Measurements from ENCODE around the gene PLEKHS1.

The PLEKHS1 gene

GRCh38 chr10:113780681-113781250, 29.3 kb downstream of the PLEKHS1 start:
- no peaks in the 10 kb centered on the region for H3K36me3 ChIP-seq (ENCODE audit: control insufficient read depth, insufficient read depth, low read length)
- H3K18ac ChIP-seq (ENCODE audit: low read length): no peak overlapping the region
- H3K27me3 ChIP-seq (ENCODE audit: insufficient read depth, low read length, poor library complexity): no peaks in the 10 kb centered on the region
- no peaks in the 10 kb centered on the region for H3K79me2 ChIP-seq (ENCODE audit: control insufficient read depth, insufficient read depth, low read length)
- no peak overlapping the region for H3K23ac ChIP-seq (ENCODE audit: low read length)
- H3K4ac ChIP-seq (ENCODE audit: low read depth, low read length): no peak overlapping the region
- DNase-seq: peak; percentile 42
- WGBS (ENCODE audit: extremely low coverage, insufficient coverage, low lambda C conversion rate): no CpG with 5 or more reads among the region's 3 CpGs
- H2BK120ac ChIP-seq (ENCODE audit: low read depth, low read length): no peak overlapping the region
- H2AK5ac ChIP-seq (ENCODE audit: low read length): no peak overlapping the region
- no peak overlapping the region for H4K5ac ChIP-seq (ENCODE audit: low read length)
- H3K9ac ChIP-seq (ENCODE audit: low read length): no peak overlapping the region
- no peak overlapping the region for H3K4me2 ChIP-seq (ENCODE audit: low read length)
- H3K4me1 ChIP-seq (ENCODE audit: control insufficient read depth, low read depth, low read length): no peaks in the 10 kb centered on the region
- H4K8ac ChIP-seq (ENCODE audit: low read depth, low read length): no peak overlapping the region
- no peak overlapping the region for H3K56ac ChIP-seq (ENCODE audit: low read length)
- no peak overlapping the region for H3K27ac ChIP-seq (ENCODE audit: low read depth, low read length)
- no peak overlapping the region for H2BK5ac ChIP-seq (ENCODE audit: low read length)
- H3K4me3 ChIP-seq (ENCODE audit: low read length): no peak overlapping the region
- H3K79me1 ChIP-seq (ENCODE audit: low read length): no peaks in the 10 kb centered on the region
- no peak overlapping the region for H2BK15ac ChIP-seq (replicated peaks; ENCODE audit: low read depth)

GRCh38 chr10:113782367-113782766, 30.9 kb downstream of the PLEKHS1 start:
- Histone ChIP-seq H3K79me2 (ENCODE audit: control insufficient read depth, insufficient read depth, low read length) (no peaks in the 10 kb centered on the region), H2BK120ac (ENCODE audit: low read depth, low read length) (no peak overlapping the region), H4K5ac (ENCODE audit: low read length) (no peak overlapping the region), H3K18ac (ENCODE audit: low read length) (no peak overlapping the region), H3K56ac (ENCODE audit: low read length) (no peak overlapping the region), H3K79me1 (ENCODE audit: low read length) (no peaks in the 10 kb centered on the region), H3K4me3 (ENCODE audit: low read length) (no peak overlapping the region), H3K23ac (ENCODE audit: low read length) (no peak overlapping the region), H3K36me3 (ENCODE audit: control insufficient read depth, insufficient read depth, low read length) (no peaks in the 10 kb centered on the region), H4K8ac (ENCODE audit: low read depth, low read length) (no peak overlapping the region), H3K4me2 (ENCODE audit: low read length) (no peak overlapping the region), H3K27ac (ENCODE audit: low read depth, low read length) (no peak overlapping the region), H3K4me1 (ENCODE audit: control insufficient read depth, low read depth, low read length) (no peaks in the 10 kb centered on the region), H2BK5ac (ENCODE audit: low read length) (no peak overlapping the region), H3K27me3 (ENCODE audit: insufficient read depth, low read length, poor library complexity) (no peaks in the 10 kb centered on the region), H3K4ac (ENCODE audit: low read depth, low read length) (no peak overlapping the region), H2AK5ac (ENCODE audit: low read length) (no peak overlapping the region), H2BK15ac (replicated peaks; ENCODE audit: low read depth) (no peak overlapping the region), H3K9ac (ENCODE audit: low read length) (no peak overlapping the region)
- no peak for DNase-seq
- WGBS (ENCODE audit: extremely low coverage, insufficient coverage, low lambda C conversion rate): no CpG with 5 or more reads among the region's 14 CpGs

DNA sequence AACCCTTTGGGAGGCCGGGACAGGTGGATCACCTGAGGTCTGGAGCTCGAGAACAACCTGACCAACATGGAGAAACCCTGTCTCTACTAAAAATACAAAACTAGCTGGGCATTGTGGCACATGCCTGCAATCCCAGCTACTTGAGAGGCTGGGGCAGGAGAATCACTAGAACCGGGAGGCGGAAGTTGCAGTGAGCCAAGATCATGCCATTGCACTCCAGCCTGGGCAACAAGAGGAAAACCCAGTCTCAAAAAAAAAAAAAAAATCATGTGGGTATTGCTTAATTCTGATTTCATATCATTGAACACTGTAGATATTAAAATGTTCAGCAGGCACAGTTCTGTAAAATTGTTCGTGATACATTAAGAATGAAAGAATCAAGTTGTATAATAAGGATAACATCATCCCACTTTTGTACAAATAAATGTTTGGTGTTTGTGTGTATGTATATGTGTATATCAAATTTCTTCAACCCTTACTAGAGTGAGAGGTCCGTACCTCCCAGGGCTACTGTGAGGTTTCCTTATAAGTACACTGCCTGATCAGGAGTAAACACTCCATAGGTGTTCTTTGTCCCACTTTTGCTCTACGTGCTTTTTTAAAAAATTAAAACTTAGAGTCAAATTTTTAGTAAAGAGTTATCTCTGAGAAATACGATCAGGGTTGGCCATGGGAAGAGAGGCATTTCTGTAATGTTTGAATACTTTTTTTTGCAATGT, 31.7 kb downstream of the PLEKHS1 start:
- Histone ChIP-seq H3K4me1 (ENCODE audit: control insufficient read depth, low read depth, low read length) (no peaks in the 10 kb centered on the region), H4K5ac (ENCODE audit: low read length) (no peak overlapping the region), H2AK5ac (ENCODE audit: low read length) (no peak overlapping the region), H3K36me3 (ENCODE audit: control insufficient read depth, insufficient read depth, low read length) (no peaks in the 10 kb centered on the region), H3K4me3 (ENCODE audit: low read length) (no peak overlapping the region), H3K4ac (ENCODE audit: low read depth, low read length) (no peak overlapping the region), H4K8ac (ENCODE audit: low read depth, low read length) (no peak overlapping the region), H2BK5ac (ENCODE audit: low read length) (no peak overlapping the region), H3K79me2 (ENCODE audit: control insufficient read depth, insufficient read depth, low read length) (no peaks in the 10 kb centered on the region), H3K56ac (ENCODE audit: low read length) (no peak overlapping the region), H2BK15ac (replicated peaks; ENCODE audit: low read depth) (no peak overlapping the region), H3K23ac (ENCODE audit: low read length) (no peak overlapping the region), H3K27ac (ENCODE audit: low read depth, low read length) (no peak overlapping the region), H3K4me2 (ENCODE audit: low read length) (no peak overlapping the region), H3K9ac (ENCODE audit: low read length) (no peak overlapping the region), H3K18ac (ENCODE audit: low read length) (no peak overlapping the region), H3K79me1 (ENCODE audit: low read length) (no peaks in the 10 kb centered on the region), H3K27me3 (ENCODE audit: insufficient read depth, low read length, poor library complexity) (no peaks in the 10 kb centered on the region), H2BK120ac (ENCODE audit: low read depth, low read length) (no peak overlapping the region)
- no peak for DNase-seq
- WGBS (ENCODE audit: extremely low coverage, insufficient coverage, low lambda C conversion rate): no CpG with 5 or more reads among the region's 8 CpGs

DNA sequence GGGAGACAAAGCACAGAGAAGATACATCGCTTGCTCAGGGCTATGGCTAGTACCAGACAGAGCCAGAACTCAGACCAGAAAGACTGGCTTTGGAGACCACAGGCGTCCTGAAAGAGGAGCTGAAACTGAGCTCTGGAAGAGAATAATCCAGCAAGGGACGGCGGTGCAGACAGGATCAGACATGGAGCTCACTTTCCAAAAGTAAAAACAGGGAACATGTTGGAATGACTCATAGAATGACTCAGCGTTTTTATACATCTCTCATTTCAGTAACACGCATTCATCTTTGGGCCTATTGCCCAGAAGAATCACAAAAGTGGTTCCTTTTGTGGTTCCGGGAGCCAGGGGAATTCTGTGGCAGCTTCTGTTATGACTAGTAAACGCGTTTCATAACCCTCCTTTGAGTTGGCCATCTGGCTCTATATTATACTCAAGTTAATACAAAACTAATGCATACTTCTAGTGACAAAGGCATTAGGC, 37.2 kb downstream of the PLEKHS1 start:
- no peak overlapping the region for H3K27ac ChIP-seq (ENCODE audit: low read depth, low read length)
- H2BK15ac ChIP-seq (replicated peaks; ENCODE audit: low read depth): no peak overlapping the region
- H3K4me1 ChIP-seq (ENCODE audit: control insufficient read depth, low read depth, low read length): no peaks in the 10 kb centered on the region
- no peak overlapping the region for H2BK120ac ChIP-seq (ENCODE audit: low read depth, low read length)
- H3K79me2 ChIP-seq (ENCODE audit: control insufficient read depth, insufficient read depth, low read length): no peaks in the 10 kb centered on the region
- H3K27me3 ChIP-seq (ENCODE audit: insufficient read depth, low read length, poor library complexity): no peaks in the 10 kb centered on the region
- no peak overlapping the region for H3K56ac ChIP-seq (ENCODE audit: low read length)
- no peak overlapping the region for H3K9ac ChIP-seq (ENCODE audit: low read length)
- H3K4me2 ChIP-seq (ENCODE audit: low read length): no peak overlapping the region
- no peak overlapping the region for H3K4ac ChIP-seq (ENCODE audit: low read depth, low read length)
- H3K23ac ChIP-seq (ENCODE audit: low read length): no peak overlapping the region
- H2AK5ac ChIP-seq (ENCODE audit: low read length): no peak overlapping the region
- no CpG with 5 or more reads among the region's 9 CpGs for WGBS (ENCODE audit: extremely low coverage, insufficient coverage, low lambda C conversion rate)
- DNase-seq: peak; percentile 13
- H3K79me1 ChIP-seq (ENCODE audit: low read length): no peaks in the 10 kb centered on the region
- H4K5ac ChIP-seq (ENCODE audit: low read length): no peak overlapping the region
- H3K36me3 ChIP-seq (ENCODE audit: control insufficient read depth, insufficient read depth, low read length): no peaks in the 10 kb centered on the region
- H3K18ac ChIP-seq (ENCODE audit: low read length): no peak overlapping the region
- H4K8ac ChIP-seq (ENCODE audit: low read depth, low read length): no peak overlapping the region
- no peak overlapping the region for H2BK5ac ChIP-seq (ENCODE audit: low read length)
- no peak overlapping the region for H3K4me3 ChIP-seq (ENCODE audit: low read length)

DNA sequence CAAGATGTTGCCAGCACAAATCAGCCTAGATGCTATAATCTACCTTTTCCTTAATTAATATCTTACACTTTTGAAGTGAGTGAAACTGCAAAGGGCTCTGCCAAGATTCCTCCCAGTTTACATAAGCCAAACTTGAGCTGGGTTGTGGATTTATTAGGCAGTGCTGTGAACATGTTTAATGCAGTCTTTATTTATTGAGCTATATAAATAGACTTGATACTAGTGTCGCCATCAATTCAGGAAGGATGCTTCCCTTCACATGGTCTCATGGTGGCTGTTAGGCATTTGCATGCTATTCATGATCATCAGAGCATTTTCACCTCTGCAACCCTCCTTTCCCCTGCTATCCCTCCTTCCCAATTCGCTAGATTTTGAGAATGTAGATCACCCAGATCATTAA, 40.2 kb downstream of the PLEKHS1 start:
- no CpG with 5 or more reads among the region's 2 CpGs for WGBS (ENCODE audit: extremely low coverage, insufficient coverage, low lambda C conversion rate)
- H3K79me2 ChIP-seq (ENCODE audit: control insufficient read depth, insufficient read depth, low read length): no peaks in the 10 kb centered on the region
- no peaks in the 10 kb centered on the region for H3K27me3 ChIP-seq (ENCODE audit: insufficient read depth, low read length, poor library complexity)
- no peaks in the 10 kb centered on the region for H3K79me1 ChIP-seq (ENCODE audit: low read length)
- no peak overlapping the region for H2BK5ac ChIP-seq (ENCODE audit: low read length)
- H3K18ac ChIP-seq (ENCODE audit: low read length): no peak overlapping the region
- H3K27ac ChIP-seq (ENCODE audit: low read depth, low read length): no peak overlapping the region
- no peak overlapping the region for H2AK5ac ChIP-seq (ENCODE audit: low read length)
- no peaks in the 10 kb centered on the region for H3K4me1 ChIP-seq (ENCODE audit: control insufficient read depth, low read depth, low read length)
- H3K4me3 ChIP-seq (ENCODE audit: low read length): no peak overlapping the region
- no peak overlapping the region for H4K8ac ChIP-seq (ENCODE audit: low read depth, low read length)
- no peak overlapping the region for H3K23ac ChIP-seq (ENCODE audit: low read length)
- H3K36me3 ChIP-seq (ENCODE audit: control insufficient read depth, insufficient read depth, low read length): no peaks in the 10 kb centered on the region
- DNase-seq: no peak
- no peak overlapping the region for H3K4ac ChIP-seq (ENCODE audit: low read depth, low read length)
- H3K4me2 ChIP-seq (ENCODE audit: low read length): no peak overlapping the region
- no peak overlapping the region for H4K5ac ChIP-seq (ENCODE audit: low read length)
- no peak overlapping the region for H2BK120ac ChIP-seq (ENCODE audit: low read depth, low read length)
- no peak overlapping the region for H3K56ac ChIP-seq (ENCODE audit: low read length)
- no peak overlapping the region for H3K9ac ChIP-seq (ENCODE audit: low read length)
- H2BK15ac ChIP-seq (replicated peaks; ENCODE audit: low read depth): no peak overlapping the region

All from mesendoderm (in vitro differentiated cells).